Measurements from ENCODE around the gene MXRA8. TPM values are rescaled to one million over a fixed set of nuclear protein-coding genes. Genes with fewer than 3 reads are reported as not detected.
A peak's percentile ranks its signal among the peaks of the same experiment; 100 is the strongest.

Gene MXRA8
- total RNA-seq, 2 donors from 2014 or later: 28.3 to 29.2 TPM

- peaks cover 7% of the 10 kb centered on the region for H3K36me3 ChIP-seq (ENCODE audit: control insufficient read depth, insufficient read depth, low read length)
- DNase-seq: peak; percentile 71
- Mint-ChIP-seq H3K27me3 (ENCODE audit: insufficient read depth) (peaks cover 9% of the 10 kb centered on the region), H3K4me1 (peaks cover 14% of the 10 kb centered on the region), H3K27ac (no peak overlapping the region), H3K4me3 (no peak overlapping the region), H3K36me3 (ENCODE audit: low read depth) (no peaks in the 10 kb centered on the region), H3K9me3 (no peaks in the 10 kb centered on the region)
- no peak for TF ChIP-seq CTCF (conservative IDR thresholded peaks at IDR 0.05)
- H3K9ac ChIP-seq (ENCODE audit: extremely low read depth, low read length, poor library complexity, severe bottlenecking): no peak overlapping the region
- peaks cover 6% of the 10 kb centered on the region for H3K4me1 ChIP-seq (ENCODE audit: control insufficient read depth, insufficient read depth, low read length)
- no peak overlapping the region for H3K4me3 ChIP-seq (ENCODE audit: low read length)
- H3K9me3 ChIP-seq (ENCODE audit: control insufficient read depth, low read length): no peaks in the 10 kb centered on the region
- no peak overlapping the region for H3K27ac ChIP-seq (ENCODE audit: low read depth, low read length)
- no peaks in the 10 kb centered on the region for H3K27me3 ChIP-seq (ENCODE audit: control insufficient read depth, insufficient read depth, low read length, poor library complexity, severe bottlenecking)
- 93 to 96% methylated on average over 27 to 48 of the region's 52 CpGs for WGBS, 2 experiments (ENCODE audit: insufficient coverage in 1 of 2, insufficient read length in 1 of 2)
Observed at GRCh38 chr1:1355416-1355815, 2.9 kb downstream of the MXRA8 start.

- Histone ChIP-seq H3K9ac (ENCODE audit: extremely low read depth, low read length, poor library complexity, severe bottlenecking) (no peak overlapping the region), H3K4me3 (ENCODE audit: low read length) (no peak overlapping the region), H3K9me3 (ENCODE audit: control insufficient read depth, low read length) (no peaks in the 10 kb centered on the region), H3K36me3 (ENCODE audit: control insufficient read depth, insufficient read depth, low read length) (peaks cover 7% of the 10 kb centered on the region), H3K27me3 (ENCODE audit: control insufficient read depth, insufficient read depth, low read length, poor library complexity, severe bottlenecking) (no peaks in the 10 kb centered on the region), H3K4me1 (ENCODE audit: control insufficient read depth, insufficient read depth, low read length) (peaks cover 3% of the 10 kb centered on the region), H3K27ac (ENCODE audit: low read depth, low read length) (no peak overlapping the region)
- Mint-ChIP-seq H3K27me3 (ENCODE audit: insufficient read depth) (peaks cover 9% of the 10 kb centered on the region), H3K4me3 (peak overlapping the region; percentile 48), H3K36me3 (ENCODE audit: low read depth) (no peaks in the 10 kb centered on the region), H3K9me3 (no peaks in the 10 kb centered on the region), H3K4me1 (peaks cover 14% of the 10 kb centered on the region), H3K27ac (no peak overlapping the region)
- TF ChIP-seq CTCF (conservative IDR thresholded peaks at IDR 0.05): no peak
- DNase-seq: peak; percentile 58
- WGBS, 2 experiments (ENCODE audit: insufficient coverage in 1 of 2, insufficient read length in 1 of 2): 94 to 95% methylated on average over 71 to 115 of the region's 116 CpGs
Observed at GRCh38 chr1:1354271-1355247, 3.8 kb downstream of the MXRA8 start.

GRCh38 chr1:1353389-1354151 is 4.8 kb downstream of the MXRA8 start:
- H3K27ac ChIP-seq (ENCODE audit: low read depth, low read length): no peak overlapping the region
- 76 to 82% methylated on average over 10 to 28 of the region's 28 CpGs for WGBS, 2 experiments (ENCODE audit: insufficient coverage in 1 of 2, insufficient read length in 1 of 2)
- peak; percentile 91 for DNase-seq
- Mint-ChIP-seq H3K4me3 (peak overlapping the region; percentile 48), H3K9me3 (no peaks in the 10 kb centered on the region), H3K27me3 (ENCODE audit: insufficient read depth) (peaks cover 9% of the 10 kb centered on the region), H3K36me3 (ENCODE audit: low read depth) (no peaks in the 10 kb centered on the region), H3K4me1 (peaks cover 11% of the 10 kb centered on the region), H3K27ac (no peak overlapping the region)
- H3K4me3 ChIP-seq (ENCODE audit: low read length): no peak overlapping the region
- H3K9me3 ChIP-seq (ENCODE audit: control insufficient read depth, low read length): no peaks in the 10 kb centered on the region
- TF ChIP-seq CTCF (conservative IDR thresholded peaks at IDR 0.05): no peak
- H3K9ac ChIP-seq (ENCODE audit: extremely low read depth, low read length, poor library complexity, severe bottlenecking): no peak overlapping the region
- peaks cover 7% of the 10 kb centered on the region for H3K36me3 ChIP-seq (ENCODE audit: control insufficient read depth, insufficient read depth, low read length)
- H3K4me1 ChIP-seq (ENCODE audit: control insufficient read depth, insufficient read depth, low read length): peaks cover 3% of the 10 kb centered on the region
- no peaks in the 10 kb centered on the region for H3K27me3 ChIP-seq (ENCODE audit: control insufficient read depth, insufficient read depth, low read length, poor library complexity, severe bottlenecking)

Data from endodermal cell (in vitro differentiated cells).